OCI-LY7 (cell line): Measurements from ENCODE around the gene FMN1.

Source experiments
- CTCF ChIP-seq: fragments of 200-600 bp; sonication (generic); conservative IDR thresholded peaks from 2 replicates; pipeline ENCODE4 v1.5.1; 2014; ENCODE audit warnings: mild to moderate bottlenecking, antibody characterized with exemption, low read length, moderate library complexity, mixed read lengths
- EZH2phosphoT487 ChIP-seq: fragments of 200-600 bp; sonication (generic); IDR thresholded peaks from 2 replicates; pipeline ENCODE4 v1.6.1; 2018; ENCODE audit warnings: low read depth, borderline replicate concordance, mild to moderate bottlenecking, mixed run types, antibody characterized with exemption, low read length, moderate library complexity, mixed read lengths

GRCh38 chr15:33236841-33237509 is 42.5 kb upstream of the FMN1 start:
- no peak for TF ChIP-seq CTCF
- TF ChIP-seq EZH2phosphoT487: no peak
